Lower leg skin (tissue), 4 donors: ENCODE measurements around the gene PIM3. TPM values are rescaled to one million over a fixed set of nuclear protein-coding genes. Genes with fewer than 3 reads are reported as not detected.

Source experiments
- DNase-seq, 2 donors: peaks; one replicate each; pipeline ENCODE4 v3.0.0-alpha.2; 2019; ENCODE audit warnings: low spot score in 2 of 2
- H3K4me3 ChIP-seq: fragments of 200-600 bp; sonication (generic); 2 replicates; pipeline ENCODE4 v1.5.1; 2017; ENCODE audit warnings: mild to moderate bottlenecking, low read depth; ENCODE audit not compliant: poor library complexity, severe bottlenecking
- CTCF ChIP-seq, 3 donors: fragments of 450-650 bp; IDR thresholded peaks; one replicate each; pipeline ENCODE4 v1.5.1; 2016; ENCODE audit warnings: antibody characterized with exemption in 3 of 3, mild to moderate bottlenecking in 3 of 3, moderate library complexity in 2 of 3
- POLR2A ChIP-seq, 2 donors: fragments of 450-650 bp; IDR thresholded peaks; one replicate each; pipeline ENCODE4 v1.6.1; 2016 to 2017; ENCODE audit warnings: antibody characterized with exemption in 2 of 2, mild to moderate bottlenecking in 1 of 2, moderate library complexity in 1 of 2
- WGBS, 2 donors: methylation state at CpG; one replicate each; pipeline ENCODE4 v1.1.5; 2018; 5-methylcytosine and 5-hydroxymethylcytosine counted together
- intact Hi-C: fragments of 100-400 bp; cut with DNase I; formaldehyde crosslinking; loops from one replicate; pipeline ENCODE4 v1.15.0; 2023; ENCODE audit warnings: low total_unique reads
- total RNA-seq, 4 donors: library from RNA; depleted of rRNA; stranded (reverse); fragments of >200 nt; gene quantifications; one replicate each; pipeline ENCODE4 v1.1.0, GENCODE V29; 2016

PIM3 gene
- total RNA-seq, 4 donors from 2014 or later: 149 to 181 (median 163) TPM

- intact Hi-C loops: no loop called here
- DNase-seq: no peak
- no peak overlapping the region for H3K4me3 ChIP-seq
- 78 to 80% methylated on average over 17 of the region's 17 CpGs for WGBS, 2 donors
- TF ChIP-seq POLR2A (IDR thresholded peaks at IDR 0.05): no peak
- TF ChIP-seq CTCF (IDR thresholded peaks at IDR 0.05): no peak
Observed at GRCh38 chr22:49946612-49947295, 13.8 kb upstream of the PIM3 start.

- WGBS, 2 donors: 73 to 76% methylated on average over 5 to 6 of the region's 6 CpGs
- intact Hi-C loops: no loop called here
- no peak for TF ChIP-seq POLR2A (IDR thresholded peaks at IDR 0.05)
- TF ChIP-seq CTCF (IDR thresholded peaks at IDR 0.05): no peak
- no peak overlapping the region for H3K4me3 ChIP-seq
- DNase-seq: no peak
Observed at GRCh38 chr22:49947296-49947622, 13.3 kb upstream of the PIM3 start.

- no peak for DNase-seq
- intact Hi-C loops: no loop called here
- 46 to 68% methylated on average over 8 to 20 of the region's 23 CpGs for WGBS, 2 donors
- TF ChIP-seq POLR2A (IDR thresholded peaks at IDR 0.05): no peak
- no peak for TF ChIP-seq CTCF (IDR thresholded peaks at IDR 0.05)
- H3K4me3 ChIP-seq: no peak overlapping the region
Observed at GRCh38 chr22:49948116-49948957, 12.2 kb upstream of the PIM3 start.

GRCh38 chr22:49948958-49949913 lies 11.3 kb upstream of the PIM3 start:
- intact Hi-C loops: no loop called here
- TF ChIP-seq POLR2A (IDR thresholded peaks at IDR 0.05): no peak
- no peak for TF ChIP-seq CTCF (IDR thresholded peaks at IDR 0.05)
- 68 to 76% methylated on average over 26 to 40 of the region's 42 CpGs for WGBS, 2 donors
- H3K4me3 ChIP-seq: no peak overlapping the region
- DNase-seq: no peak

GRCh38 chr22:49949914-49950292 lies 10.7 kb upstream of the PIM3 start:
- no peak overlapping the region for H3K4me3 ChIP-seq
- 92 to 94% methylated on average over 10 to 11 of the region's 11 CpGs for WGBS, 2 donors
- TF ChIP-seq POLR2A (IDR thresholded peaks at IDR 0.05) (no peak), CTCF (IDR thresholded peaks at IDR 0.05) (no peak)
- DNase-seq: no peak
- intact Hi-C loops: no loop called here
